ENCODE data around the gene DERA.
"Not testable (repeated sequence)": the region's sequence is repeated elsewhere in the genome, so short reads cannot be mapped to it uniquely, and the experiment has no call there.

DERA gene

GRCh38 chr12:15899282-15899870 is 11.8 kb upstream of the DERA start:
- in situ Hi-C loops (cut with MboI; ENCODE audit: low sequenced_read_pairs), result no loop called here

- in situ Hi-C loops (cut with MboI; ENCODE audit: low sequenced_read_pairs), result no loop called here
Measured at GRCh38 chr12:15904378-15904920, 6.7 kb upstream of the DERA start.

DNA sequence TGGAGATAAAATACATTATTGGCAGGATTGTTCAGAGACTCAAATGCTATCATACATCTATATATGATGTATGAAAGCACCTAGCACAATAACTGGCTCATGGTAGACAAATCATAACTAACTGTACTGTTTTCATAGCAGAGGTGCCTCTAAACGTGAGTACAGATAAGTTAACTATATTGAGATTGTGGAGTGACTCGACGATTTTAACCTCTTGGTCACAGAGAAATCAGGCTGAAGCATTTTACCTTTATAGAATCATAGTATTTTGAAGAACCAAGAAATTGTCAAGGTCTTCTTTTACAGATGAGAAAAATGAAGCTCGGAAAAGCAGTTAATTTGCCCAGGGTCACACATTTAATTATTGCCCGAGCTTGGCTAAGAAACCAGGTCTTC is 666 bp upstream of the DERA start:
- in situ Hi-C loops (cut with MboI; ENCODE audit: low sequenced_read_pairs), result no loop called here

DNA sequence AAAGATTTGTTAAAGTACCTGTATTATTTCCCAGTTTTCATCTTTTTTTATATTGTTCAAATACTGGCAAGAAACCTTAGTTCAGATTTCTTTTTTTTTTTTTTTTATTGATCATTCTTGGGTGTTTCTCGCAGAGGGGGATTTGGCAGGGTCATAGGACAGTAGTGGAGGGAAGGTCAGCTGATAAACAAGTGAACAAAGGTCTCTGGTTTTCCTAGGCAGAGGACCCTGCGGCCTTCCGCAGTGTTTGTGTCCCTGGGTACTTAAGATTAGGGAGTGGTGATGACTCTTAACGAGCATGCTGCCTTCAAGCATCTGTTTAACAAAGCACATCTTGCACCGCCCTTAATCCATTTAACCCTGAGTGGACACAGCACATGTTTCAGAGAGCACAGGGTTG is 799 bp downstream of the DERA start:
- in situ Hi-C loops (cut with MboI; ENCODE audit: low sequenced_read_pairs), result not testable (repeated sequence)

DNA sequence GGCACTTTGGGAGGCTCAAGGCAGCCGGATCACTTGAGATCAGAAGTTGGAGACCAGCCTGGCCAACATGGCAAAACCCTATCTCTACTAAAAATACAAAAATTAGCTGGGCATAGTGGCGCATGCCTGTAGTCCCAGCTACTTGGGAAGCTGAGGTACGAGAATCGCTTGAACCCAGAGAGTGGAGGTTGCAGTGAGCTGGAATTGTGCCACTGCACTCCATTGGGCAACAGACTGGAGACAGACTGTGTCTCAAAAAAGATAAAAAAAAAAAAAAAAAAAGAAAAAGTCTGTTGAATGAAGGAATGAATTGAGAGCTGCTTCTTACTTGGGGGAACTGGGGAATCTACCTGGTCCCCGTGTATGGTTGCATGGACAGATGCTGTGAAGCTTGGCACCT is 3.0 kb downstream of the DERA start:
- in situ Hi-C loops (cut with MboI; ENCODE audit: low sequenced_read_pairs), result not testable (repeated sequence)

DNA sequence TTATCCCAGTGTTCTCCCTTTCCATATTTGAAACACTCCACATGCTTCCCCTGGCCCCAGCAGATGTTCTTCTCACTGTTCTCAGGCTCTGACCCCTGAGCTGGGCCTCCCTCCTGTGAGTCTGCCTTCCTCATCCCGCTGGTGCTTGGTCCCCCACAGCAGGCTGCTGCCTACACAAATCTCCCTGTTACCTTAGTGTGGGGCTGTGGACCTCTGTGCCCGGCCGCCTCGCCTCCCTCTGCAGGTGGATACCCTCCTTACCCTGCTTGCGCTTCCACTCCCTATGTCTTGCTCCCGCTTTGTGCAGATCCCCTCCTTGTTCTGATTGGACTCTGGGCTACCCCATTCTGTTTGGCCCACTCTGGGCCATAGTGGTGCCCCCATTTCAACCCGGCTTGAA is 6.9 kb downstream of the DERA start:
- in situ Hi-C loops (cut with MboI; ENCODE audit: low sequenced_read_pairs), result no loop called here

- in situ Hi-C loops (cut with MboI; ENCODE audit: low sequenced_read_pairs), result no loop called here
Measured at GRCh38 chr12:15919418-15919817, 8.3 kb downstream of the DERA start.

- in situ Hi-C loops (cut with MboI; ENCODE audit: low sequenced_read_pairs), result no loop called here
Measured at GRCh38 chr12:15924956-15925355, 13.8 kb downstream of the DERA start.

- in situ Hi-C loops (cut with MboI; ENCODE audit: low sequenced_read_pairs), result no loop called here
Measured at GRCh38 chr12:15928346-15928745, 17.2 kb downstream of the DERA start.

GRCh38 chr12:15928870-15929571 is 17.9 kb downstream of the DERA start:
- in situ Hi-C loops (cut with MboI; ENCODE audit: low sequenced_read_pairs), result no loop called here

GRCh38 chr12:15931590-15932053 is 20.5 kb downstream of the DERA start:
- in situ Hi-C loops (cut with MboI; ENCODE audit: low sequenced_read_pairs), result no loop called here

- in situ Hi-C loops (cut with MboI; ENCODE audit: low sequenced_read_pairs), result no loop called here
Measured at GRCh38 chr12:15932327-15932726, 21.2 kb downstream of the DERA start.

GRCh38 chr12:15932971-15933370 is 21.8 kb downstream of the DERA start:
- in situ Hi-C loops (cut with MboI; ENCODE audit: low sequenced_read_pairs), result no loop called here

DNA sequence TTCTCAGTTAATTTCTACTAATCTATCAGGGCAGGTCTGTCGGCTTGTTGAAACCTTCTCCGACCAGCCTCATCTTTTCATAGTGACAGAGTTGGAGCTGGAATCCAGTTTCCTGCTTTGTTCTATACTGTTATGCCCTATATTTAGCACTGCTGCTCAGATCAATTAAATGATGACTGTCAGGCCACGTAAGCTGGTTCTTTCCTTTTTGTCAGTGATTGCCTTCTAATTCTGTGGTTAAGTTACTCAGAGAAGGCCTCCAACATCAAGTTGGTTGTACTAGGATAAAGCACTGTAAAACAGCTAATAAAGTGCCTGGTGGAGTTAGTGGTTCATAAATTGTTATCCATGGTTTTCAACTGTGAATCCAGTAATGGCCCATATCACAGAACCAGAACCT is 22.6 kb downstream of the DERA start:
- in situ Hi-C loops (cut with MboI; ENCODE audit: low sequenced_read_pairs), result no loop called here

DNA sequence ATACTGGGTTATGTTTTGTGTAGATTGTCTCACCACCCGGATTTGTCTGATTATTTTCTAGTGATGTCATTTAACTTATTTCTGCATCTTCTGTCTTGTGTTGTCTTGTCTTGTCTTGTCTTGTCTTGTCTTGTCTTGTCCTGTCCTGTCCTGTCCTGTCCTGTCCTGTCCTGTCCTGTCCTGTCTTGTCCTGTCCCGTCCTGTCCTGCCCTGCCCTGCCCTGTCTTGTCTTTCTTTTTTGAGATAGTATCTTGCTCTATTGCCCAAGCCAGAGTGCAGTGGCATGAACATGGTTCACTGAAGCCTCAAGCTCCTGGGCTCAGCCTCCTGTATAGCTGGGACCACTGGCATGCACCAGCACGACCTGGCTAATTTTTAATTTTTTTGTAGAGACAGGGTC is 25.6 kb downstream of the DERA start:
- in situ Hi-C loops (cut with MboI; ENCODE audit: low sequenced_read_pairs), result no loop called here

GRCh38 chr12:15937902-15938301 is 26.8 kb downstream of the DERA start:
- in situ Hi-C loops (cut with MboI; ENCODE audit: low sequenced_read_pairs), result no loop called here

- in situ Hi-C loops (cut with MboI; ENCODE audit: low sequenced_read_pairs), result no loop called here
Measured at GRCh38 chr12:15939111-15939510, 28.0 kb downstream of the DERA start.

- in situ Hi-C loops (cut with MboI; ENCODE audit: low sequenced_read_pairs), result no loop called here
Measured at GRCh38 chr12:15942475-15942874, 31.3 kb downstream of the DERA start.

DNA sequence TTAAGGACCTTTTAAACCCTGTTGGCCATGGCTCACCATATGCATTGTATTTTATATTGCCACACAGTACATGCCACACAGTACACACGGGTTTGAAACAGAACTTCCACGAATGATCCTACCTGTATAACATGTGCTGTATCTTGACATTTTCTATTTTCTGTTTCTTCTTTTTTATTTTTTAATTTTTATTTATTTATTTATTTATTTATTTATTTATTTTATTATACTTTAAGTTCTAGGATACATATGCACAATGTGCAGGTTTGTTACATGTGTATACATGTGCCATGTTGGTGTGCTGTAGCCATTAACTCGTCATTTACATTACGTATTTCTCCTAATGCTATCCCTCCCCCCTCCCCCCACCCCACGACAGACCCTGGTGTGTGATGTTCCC is 32.4 kb downstream of the DERA start:
- in situ Hi-C loops (cut with MboI; ENCODE audit: low sequenced_read_pairs), result not testable (repeated sequence)

GRCh38 chr12:15948461-15948860 is 37.3 kb downstream of the DERA start:
- in situ Hi-C loops (cut with MboI; ENCODE audit: low sequenced_read_pairs), result not testable (repeated sequence)

- in situ Hi-C loops (cut with MboI; ENCODE audit: low sequenced_read_pairs), result no loop called here
Measured at GRCh38 chr12:15955281-15955680, 44.1 kb downstream of the DERA start.

- in situ Hi-C loops (cut with MboI; ENCODE audit: low sequenced_read_pairs), result no loop called here
Measured at GRCh38 chr12:15956010-15956409, 44.9 kb downstream of the DERA start.

Measured in HL-60/S4 treated with retinoic acid at 250 ng/mL for 4 days and 3 days (cell line).